Measurements from ENCODE around the gene CLOCK.

DNA sequence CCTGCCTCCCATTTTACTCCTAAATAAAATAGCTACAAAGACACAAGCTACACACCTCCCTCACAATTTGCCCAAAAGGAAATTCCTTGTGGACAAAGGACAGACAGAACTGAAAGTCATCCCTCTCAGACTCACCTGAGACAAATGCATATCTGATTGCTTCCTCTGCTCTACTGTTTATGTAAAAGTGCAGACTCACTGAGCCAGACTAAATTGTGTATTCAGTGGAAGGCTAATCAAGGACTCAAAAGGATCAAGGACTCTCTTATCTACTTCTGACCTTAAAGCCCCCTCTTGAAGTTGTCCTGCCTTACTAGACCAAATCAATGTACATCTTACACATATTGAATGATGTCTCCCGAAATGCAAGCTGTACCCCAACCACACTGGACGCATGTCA lies 41.5 kb upstream of the CLOCK start:
- TF ChIP-seq, protein P1, sequence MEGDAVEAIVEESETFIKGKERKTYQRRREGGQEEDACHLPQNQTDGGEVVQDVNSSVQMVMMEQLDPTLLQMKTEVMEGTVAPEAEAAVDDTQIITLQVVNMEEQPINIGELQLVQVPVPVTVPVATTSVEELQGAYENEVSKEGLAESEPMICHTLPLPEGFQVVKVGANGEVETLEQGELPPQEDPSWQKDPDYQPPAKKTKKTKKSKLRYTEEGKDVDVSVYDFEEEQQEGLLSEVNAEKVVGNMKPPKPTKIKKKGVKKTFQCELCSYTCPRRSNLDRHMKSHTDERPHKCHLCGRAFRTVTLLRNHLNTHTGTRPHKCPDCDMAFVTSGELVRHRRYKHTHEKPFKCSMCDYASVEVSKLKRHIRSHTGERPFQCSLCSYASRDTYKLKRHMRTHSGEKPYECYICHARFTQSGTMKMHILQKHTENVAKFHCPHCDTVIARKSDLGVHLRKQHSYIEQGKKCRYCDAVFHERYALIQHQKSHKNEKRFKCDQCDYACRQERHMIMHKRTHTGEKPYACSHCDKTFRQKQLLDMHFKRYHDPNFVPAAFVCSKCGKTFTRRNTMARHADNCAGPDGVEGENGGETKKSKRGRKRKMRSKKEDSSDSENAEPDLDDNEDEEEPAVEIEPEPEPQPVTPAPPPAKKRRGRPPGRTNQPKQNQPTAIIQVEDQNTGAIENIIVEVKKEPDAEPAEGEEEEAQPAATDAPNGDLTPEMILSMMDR (IDR thresholded peaks at IDR 0.05; ENCODE audit: low read depth, low read length), result no peak
- TF ChIP-seq EZH2phosphoT487 (IDR thresholded peaks at IDR 0.05; ENCODE audit: low read depth), result no peak

All from OCI-LY3 (cell line).